Measurements from ENCODE around the gene CTRB1.

DNA sequence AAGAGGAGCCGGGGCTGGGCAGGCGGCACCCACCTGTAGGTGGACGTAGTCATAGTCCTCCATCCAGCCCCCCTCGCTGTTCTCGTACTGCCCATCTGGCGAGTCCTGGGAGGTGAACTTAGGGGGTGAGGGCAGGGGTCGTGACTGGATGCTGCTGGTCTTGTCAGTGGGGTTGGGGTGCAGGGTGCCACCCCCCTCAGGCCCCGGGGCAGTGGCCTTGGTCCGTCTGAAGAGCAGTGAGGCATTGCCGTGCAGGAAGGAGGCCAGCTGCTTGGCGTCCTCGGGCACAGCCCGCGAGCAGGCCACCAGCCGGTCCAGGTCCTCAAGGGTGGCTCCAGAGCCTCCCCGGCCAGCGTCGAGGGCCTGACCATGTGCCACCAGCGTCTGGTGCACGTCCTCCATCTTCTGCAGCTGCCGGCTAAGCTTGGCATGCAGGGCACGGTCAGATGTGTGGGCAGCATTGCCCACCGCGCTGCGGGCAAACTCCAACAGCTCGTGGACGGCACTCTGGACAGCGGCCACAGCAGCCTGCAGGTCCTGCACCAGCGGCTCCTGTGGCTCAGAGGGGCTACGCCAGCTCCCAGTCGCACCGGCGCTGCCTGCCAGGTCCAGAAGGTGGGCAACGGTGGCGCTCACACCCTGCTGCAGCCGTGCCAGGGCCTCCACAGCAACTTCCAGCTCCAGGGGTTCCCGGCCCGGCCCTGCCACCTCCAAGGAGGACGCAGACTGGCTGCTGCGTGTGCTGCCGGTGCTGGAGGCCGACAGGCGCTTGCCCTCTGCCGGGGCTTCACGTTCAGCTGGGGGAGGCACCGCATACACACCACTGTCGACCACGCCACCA lies 16.3 kb downstream of the CTRB1 start:
- TF ChIP-seq SP1 (IDR thresholded peaks at IDR 0.05) (no peak), FOXK2 (IDR thresholded peaks at IDR 0.05) (no peak), BHLHE40 (IDR thresholded peaks at IDR 0.05; ENCODE audit: borderline replicate concordance) (no peak)

Measured in HEK293T (cell line).